HepG2 (cell line): ENCODE measurements around the gene CHI3L1. TPM values are rescaled to one million over a fixed set of nuclear protein-coding genes. Genes with fewer than 3 reads are reported as not detected.

Experiments used
- ATAC-seq: fragments of 200-7000 bp; cut with Tn5 transposase; 3 replicates; pipeline ENCODE4 v1.9.1; 2020; ENCODE audit warnings: mild to moderate bottlenecking, moderate library complexity
- BruUV-seq: library from RNA; stranded (reverse); fragments of 400-500 nt; replicated peaks from 2 replicates; lab custom pipeline; 2021; lab: Mats Ljungman, UMichigan
- CTCF ChIA-PET: fragments of 300-600 bp; formaldehyde crosslinking; extraction: SDS; loops from one replicate; lab custom pipeline; 2021; ENCODE audit warnings: low total read pairs, inconsistent platforms, low intra/inter-chr PET ratio; lab: Yijun Ruan, JAX
- POLR2A ChIA-PET: fragments of 350-600 bp; sonication (Branson Sonifier 250); formaldehyde crosslinking; loops from one replicate; lab custom pipeline; 2020; ENCODE audit warnings: antibody characterized with exemption, inconsistent platforms; lab: Yijun Ruan, JAX
- DNase-seq: peaks from one replicate; pipeline ENCODE4 v3.0.0-alpha.2; 2015; ENCODE audit warnings: low spot score
- FAIRE-seq: peaks from 3 replicates; lab custom pipeline; 2011; peaks lifted over from hg19 to GRCh38; lab: Jason Lieb, UNC
- H2AFZ ChIP-seq: one replicate; pipeline ENCODE4 v1.6.1; 2011; ENCODE audit warnings: low read length, inconsistent platforms
- H3K27ac ChIP-seq: fragments of 300-600 bp; 3 replicates; pipeline ENCODE4 v1.8.0; 2011; ENCODE audit warnings: mixed run types, mild to moderate bottlenecking, mixed read lengths, low read length, inconsistent platforms; ENCODE audit not compliant: insufficient read depth; ENCODE audit errors: extremely low read length
- H3K27me3 ChIP-seq, 2 experiments: fragments of 200-600 bp in 1 of 2; 2 replicates in 1 of 2; 3 replicates in 1 of 2; pipeline versions ENCODE4 v1.6.0 to v1.8.0; 2011; ENCODE audit warnings: low read length in 2 of 2, mild to moderate bottlenecking in 2 of 2, moderate library complexity in 2 of 2, inconsistent platforms in 1 of 2; ENCODE audit not compliant: insufficient read depth in 2 of 2, control insufficient read depth in 1 of 2
- H3K36me3 ChIP-seq, 2 experiments: fragments of 200-600 bp in 1 of 2; replicated peaks in 1 of 2; 2 replicates in 1 of 2; 3 replicates in 1 of 2; pipeline versions ENCODE4 v1.5.1 to v1.8.0; 2011; ENCODE audit warnings: low read length in 2 of 2, inconsistent platforms in 1 of 2; ENCODE audit not compliant: insufficient read depth in 2 of 2, control insufficient read depth in 1 of 2
- H3K4me1 ChIP-seq: 2 replicates; pipeline ENCODE4 v1.5.1; 2012; ENCODE audit warnings: low read length, inconsistent platforms; ENCODE audit not compliant: insufficient read depth
- H3K4me2 ChIP-seq: 2 replicates; pipeline ENCODE4 v1.6.0; 2011; ENCODE audit warnings: low read depth, low read length, inconsistent platforms
- H3K4me3 ChIP-seq, 3 experiments: fragments of 200-600 bp in 1 of 3; sonication (generic), shearing (Covaris generic) in 1 of 3; replicated peaks in 1 of 3; 2 replicates each; pipeline ENCODE4 v1.5.1; 2011 to 2016; ENCODE audit warnings: low read length in 3 of 3, inconsistent platforms in 2 of 3, low read depth in 2 of 3, mild to moderate bottlenecking in 2 of 3, control low read depth in 1 of 3, mixed read lengths in 1 of 3; ENCODE audit not compliant: insufficient read depth in 1 of 3
- H3K79me2 ChIP-seq: one replicate; pipeline ENCODE4 v1.6.1; 2011; ENCODE audit warnings: low read length, inconsistent platforms; ENCODE audit not compliant: insufficient read depth
- H3K9ac ChIP-seq: 2 replicates; pipeline ENCODE4 v1.6.0; 2011; ENCODE audit warnings: mild to moderate bottlenecking, low read depth, low read length, inconsistent platforms; ENCODE audit not compliant: insufficient read depth
- H3K9me3 ChIP-seq: 2 replicates; pipeline ENCODE4 v1.5.1; 2012; ENCODE audit warnings: mild to moderate bottlenecking, low read length
- H4K20me1 ChIP-seq: 2 replicates; pipeline ENCODE4 v1.6.0; 2011; ENCODE audit warnings: inconsistent platforms, mild to moderate bottlenecking, low read length, moderate library complexity; ENCODE audit not compliant: insufficient read depth
- CCDC6 ChIP-seq: sonication (generic); formaldehyde crosslinking; IDR thresholded peaks from 2 replicates; pipeline ENCODE4 v1.8.1; 2022; ENCODE audit warnings: mild to moderate bottlenecking, missing genetic modification reagents, moderate library complexity
- RARA ChIP-seq: IDR thresholded peaks from 2 replicates; pipeline ENCODE4 v1.6.1; 2016; ENCODE audit warnings: missing genetic modification reagents, missing compliant biosample characterization
- SKI ChIP-seq: fragments of 450-650 bp; IDR thresholded peaks from one replicate; pipeline ENCODE4 v1.6.1; 2018; ENCODE audit warnings: mild to moderate bottlenecking; ENCODE audit not compliant: partially characterized antibody
- SKIL ChIP-seq: sonication (generic); formaldehyde crosslinking; IDR thresholded peaks from 2 replicates; pipeline ENCODE4 v1.8.0; 2022; ENCODE audit warnings: missing genetic modification reagents, mild to moderate bottlenecking, moderate library complexity, borderline replicate concordance
- WGBS: methylation state at CpG from one replicate; pipeline ENCODE4 v1.1.6; 2017; ENCODE audit warnings: low lambda C conversion rate; 5-methylcytosine and 5-hydroxymethylcytosine counted together
- in situ Hi-C: cut with HindIII; loops from 2 replicates; pipeline ENCODE4 v1.10.0; 2017; ENCODE audit warnings: low pct_unique_long_range_greater_than_20kb; ENCODE audit not compliant: extremely low pct_ligation_motif_present
- intact Hi-C: fragments of 100-400 bp; cut with micrococcal nuclease; formaldehyde crosslinking; loops from one replicate; pipeline ENCODE4 v1.10.0; 2022; ENCODE audit not compliant: unreplicated experiment
- polyA plus RNA-seq, 8 experiments: library from polyadenylated mRNA; depleted of rRNA in 3 of 8; stranded (reverse) in 7 of 8; unstranded in 1 of 8; fragments of >200 nt; fragmentation: Illumina TruSeq in 4 of 8; extraction: Trizol in 4 of 8; gene quantifications; 2 replicates each; pipeline versions ENCODE4 v1.2.1 to v1.2.3, GENCODE V29; 2011 to 2016; ENCODE audit warnings: low read depth in 4 of 8, missing spikeins in 1 of 8, mixed read lengths in 1 of 8; ENCODE audit not compliant: insufficient read depth in 1 of 8
- total RNA-seq, 5 experiments: library from RNA; depleted of rRNA; stranded (reverse); fragments of >200 nt; fragmentation: Illumina TruSeq; extraction: Trizol; gene quantifications; 2 replicates each; pipeline ENCODE4 v1.2.3, GENCODE V29; 2016; ENCODE audit warnings: low read depth in 1 of 5

The CHI3L1 gene
- total and polyA plus RNA-seq, 2 of the 13 experiments (the other 11 are each of a cell fraction or from before 2014, with no cell fraction given), result 0.09 to 0.13 TPM

GRCh38 chr1:203223012-203223775 is 36.7 kb upstream of the CHI3L1 start:
- in situ Hi-C loops, result loop anchor here (5.0 kb wide), 1 partner anchor 49 kb away; no protein-coding TSS in a partner anchor
- CTCF ChIA-PET, result no interaction called here

More at GRCh38 chr1:203223012-203223775, 36.7 kb upstream of the CHI3L1 start:
- intact Hi-C loops, result no loop called here
- no peak overlapping the region for H3K27ac ChIP-seq
- 51% methylated on average over 5 of the region's 18 CpGs for WGBS
- no peaks in the 10 kb centered on the region for H3K9me3 ChIP-seq
- no peaks in the 10 kb centered on the region for H4K20me1 ChIP-seq
- H3K9ac ChIP-seq, result no peak overlapping the region
- no peak overlapping the region for H3K4me3 ChIP-seq
- TF ChIP-seq SKIL (CRISPR knock-in tag) (0 out of 2 replicates have a peak, but pooled peaks have one; percentile 44), SKI (peak; percentile 31), RARA (CRISPR knock-in tag) (peak; percentile 49), CCDC6 (no peak)
- TF ChIP-seq, all 625 proteins: peak for 3
- H3K27me3 ChIP-seq, result peaks cover 0 to 40% of the 10 kb centered on the region in 2 experiments; a peak in 4 of 5 replicates
- no peak overlapping the region for H3K4me2 ChIP-seq
- POLR2A ChIA-PET, result no interaction called here
- H3K79me2 ChIP-seq, result no peaks in the 10 kb centered on the region
- BruUV-seq, result no TSS peak
- H3K4me1 ChIP-seq, result no peaks in the 10 kb centered on the region
- DNase-seq (no peak), FAIRE-seq (no peak), ATAC-seq (peak; percentile 31; the same call in 2 of the 3 replicates)
- H2AFZ ChIP-seq, result no peak overlapping the region
- H3K36me3 ChIP-seq, result no peaks in the 10 kb centered on the region
